Liver (tissue), 9 donors: ENCODE data around the gene IFNLR1. TPM values are rescaled to one million over a fixed set of nuclear protein-coding genes. Genes with fewer than 3 reads are reported as not detected.

ENCODE experiments used
- DNase-seq: peaks from one replicate; pipeline ENCODE4 v3.0.0-alpha.2; 2017; ENCODE audit warnings: low spot score
- H3K27ac ChIP-seq, 2 donors: one replicate each; pipeline ENCODE4 v1.7.0; 2013; ENCODE audit warnings: inconsistent platforms in 2 of 2, low read length in 2 of 2, control low read depth in 1 of 2, low read depth in 1 of 2, mild to moderate bottlenecking in 1 of 2
- H3K27me3 ChIP-seq, 4 donors: one replicate each; pipeline versions ENCODE4 v1.6.1 to v1.7.0; 2013; ENCODE audit warnings: low read length in 3 of 4, inconsistent platforms in 1 of 4, mild to moderate bottlenecking in 1 of 4, moderate library complexity in 1 of 4; ENCODE audit not compliant: control insufficient read depth in 4 of 4, insufficient read depth in 4 of 4
- H3K36me3 ChIP-seq, 4 donors: one replicate each; pipeline versions ENCODE4 v1.6.1 to v1.7.0; 2013; ENCODE audit warnings: low read length in 3 of 4, mild to moderate bottlenecking in 3 of 4, low read depth in 1 of 4, moderate library complexity in 1 of 4; ENCODE audit not compliant: control insufficient read depth in 4 of 4, insufficient read depth in 3 of 4
- H3K4me1 ChIP-seq, 4 donors: one replicate each; pipeline versions ENCODE4 v1.6.1 to v1.7.0; 2013; ENCODE audit warnings: low read length in 3 of 4, mild to moderate bottlenecking in 3 of 4, moderate library complexity in 1 of 4; ENCODE audit not compliant: control insufficient read depth in 4 of 4, insufficient read depth in 4 of 4
- H3K4me3 ChIP-seq, 3 donors: one replicate each; pipeline versions ENCODE4 v1.6.1 to v1.7.0; 2013; ENCODE audit warnings: low read length in 3 of 3, control low read depth in 1 of 3, low read depth in 1 of 3, mild to moderate bottlenecking in 1 of 3
- H3K9ac ChIP-seq, 2 donors: one replicate each; pipeline ENCODE4 v1.7.0; 2013; ENCODE audit warnings: low read length in 2 of 2, mild to moderate bottlenecking in 2 of 2, moderate library complexity in 2 of 2, control low read depth in 1 of 2, low read depth in 1 of 2
- H3K9me3 ChIP-seq, 4 donors: one replicate each; pipeline versions ENCODE4 v1.6.1 to v1.7.0; 2013; ENCODE audit warnings: low read length in 3 of 4; ENCODE audit not compliant: control insufficient read depth in 4 of 4
- EGR1 ChIP-seq, 2 donors: IDR thresholded peaks; 2 replicates each; pipeline ENCODE4 v1.6.1; 2016 to 2018; ENCODE audit warnings: antibody characterized with exemption in 2 of 2, low read depth in 2 of 2
- FOXA1 ChIP-seq: IDR thresholded peaks from 2 replicates; pipeline ENCODE4 v1.6.1; 2016; ENCODE audit warnings: antibody characterized with exemption
- FOXA2 ChIP-seq: IDR thresholded peaks from 2 replicates; pipeline ENCODE4 v1.6.1; 2016; ENCODE audit warnings: antibody characterized with exemption
- GABPA ChIP-seq, 2 donors: IDR thresholded peaks in 1 of 2; conservative IDR thresholded peaks in 1 of 2; 2 replicates each; pipeline ENCODE4 v1.6.1; 2016; ENCODE audit warnings: antibody characterized with exemption in 2 of 2, mild to moderate bottlenecking in 1 of 2, moderate library complexity in 1 of 2
- HNF4A ChIP-seq, 2 donors: conservative IDR thresholded peaks; 2 replicates each; pipeline ENCODE4 v1.6.1; 2016; ENCODE audit warnings: antibody characterized with exemption in 2 of 2, mild to moderate bottlenecking in 2 of 2
- HNF4G ChIP-seq: IDR thresholded peaks from 2 replicates; pipeline ENCODE4 v1.6.1; 2016; ENCODE audit warnings: antibody characterized with exemption
- JUND ChIP-seq, 2 donors: IDR thresholded peaks; 2 replicates each; pipeline ENCODE4 v1.6.1; 2016; ENCODE audit warnings: antibody characterized with exemption in 2 of 2
- NR2F2 ChIP-seq: IDR thresholded peaks from 2 replicates; pipeline ENCODE4 v1.6.1; 2016; ENCODE audit warnings: antibody characterized with exemption
- RAD21 ChIP-seq, 2 donors: IDR thresholded peaks; 2 replicates each; pipeline ENCODE4 v1.6.1; 2016; ENCODE audit warnings: antibody characterized with exemption in 2 of 2, mild to moderate bottlenecking in 2 of 2
- RXRA ChIP-seq, 2 donors: IDR thresholded peaks; 2 replicates each; pipeline ENCODE4 v1.6.1; 2017 to 2018; ENCODE audit warnings: antibody characterized with exemption in 2 of 2, mild to moderate bottlenecking in 1 of 2
- SP1 ChIP-seq: IDR thresholded peaks from 2 replicates; pipeline ENCODE4 v1.6.1; 2018; ENCODE audit warnings: antibody characterized with exemption, mild to moderate bottlenecking
- TAF1 ChIP-seq: conservative IDR thresholded peaks from 2 replicates; pipeline ENCODE4 v1.6.1; 2016; ENCODE audit warnings: antibody characterized with exemption, mild to moderate bottlenecking
- YY1 ChIP-seq: IDR thresholded peaks from 2 replicates; pipeline ENCODE4 v1.6.1; 2016; ENCODE audit warnings: antibody characterized with exemption, mild to moderate bottlenecking
- WGBS: extraction: QIAGEN DNeasy Blood & Tissue Kit; methylation state at CpG from one replicate; pipeline ENCODE4 v1.1.7; 2013; 5-methylcytosine and 5-hydroxymethylcytosine counted together
- polyA plus RNA-seq, 2 donors: library from polyadenylated mRNA; stranded (reverse) in 1 of 2; unstranded in 1 of 2; fragments of 200-250 nt in 1 of 2; fragments of >200 nt in 1 of 2; fragmentation: Nextera tagmentation in 1 of 2; extraction: Ambion mirVana in 1 of 2; gene quantifications; one replicate each; pipeline versions ENCODE4 v1.2.1 to v1.2.3, GENCODE V29; 2013 to 2015
- total RNA-seq, 2 donors: library from RNA; depleted of rRNA; stranded (reverse); fragments of >200 nt; gene quantifications; one replicate each; pipeline ENCODE4 v1.2.3, GENCODE V29; 2014
- TF ChIP-seq, protein P1 (sequence below): IDR thresholded peaks from 2 replicates; pipeline ENCODE4 v1.6.1; 2016; ENCODE audit warnings: antibody characterized with exemption
- TF ChIP-seq, protein P2 (sequence below): fragments of 150-350 bp; IDR thresholded peaks from 2 replicates; pipeline ENCODE4 v1.5.1; 2017; ENCODE audit warnings: improper control_type of control experiment, low read depth, low read length; ENCODE audit not compliant: missing input control
- TF ChIP-seq, protein P3 (sequence below): IDR thresholded peaks from 2 replicates; pipeline ENCODE4 v1.6.1; 2016; ENCODE audit warnings: antibody characterized with exemption
- TF ChIP-seq, protein P4 (sequence below): IDR thresholded peaks from 2 replicates; pipeline ENCODE4 v1.6.1; 2016; ENCODE audit warnings: antibody characterized with exemption, mild to moderate bottlenecking
- TF ChIP-seq, protein P5 (sequence below): IDR thresholded peaks from 2 replicates; pipeline ENCODE4 v1.6.1; 2016; ENCODE audit warnings: antibody characterized with exemption
- donor health status: healthy.
- donor health status: healthy.
- donor health status: healthy.
- donor health status: healthy.
- donor health status: healthy.

The IFNLR1 gene
- total and polyA plus RNA-seq, 4 donors = 2.2 to 6.4 (median 3.5) TPM

DNA sequence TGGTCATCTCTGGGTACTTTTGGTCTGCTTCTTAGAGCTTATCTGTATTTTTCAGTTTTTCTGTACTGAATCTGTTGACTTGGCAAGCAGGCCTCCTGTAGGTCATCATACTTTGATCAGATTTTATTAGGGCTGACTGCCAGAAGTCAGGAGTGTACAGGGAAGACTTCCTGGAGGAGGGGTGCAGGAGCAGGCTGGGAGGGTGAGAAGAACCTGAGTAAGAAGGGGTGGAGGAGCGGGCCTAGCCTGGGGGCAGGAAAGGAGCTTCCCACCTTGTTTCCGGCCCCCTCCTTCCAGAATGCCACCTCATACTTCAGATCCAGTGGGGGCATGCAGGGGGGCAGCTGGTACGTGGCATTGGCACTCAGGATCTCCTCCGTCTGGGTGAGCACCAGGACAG, 25.8 kb downstream of the IFNLR1 start:
- Histone ChIP-seq H3K4me3 (no peak overlapping the region), H3K9ac (no peak overlapping the region), H3K9me3 (no peaks in the 10 kb centered on the region), H3K36me3 (peaks cover 3 to 49% (median 17%) of the 10 kb centered on the region in 4 donors), H3K4me1 (peaks cover 0 to 10% (median 8%) of the 10 kb centered on the region in 4 donors), H3K27me3 (no peaks in the 10 kb centered on the region), H3K27ac (no peak overlapping the region)
- TF ChIP-seq RAD21 (IDR thresholded peaks at IDR 0.05) (no peak), HNF4A (conservative IDR thresholded peaks at IDR 0.05) (no peak), FOXA2 (no peak), TAF1 (no peak), RXRA (IDR thresholded peaks at IDR 0.05) (no peak), EGR1 (IDR thresholded peaks at IDR 0.05; ENCODE audit: low read depth in 2 of 2) (no peak), HNF4G (no peak), SP1 (no peak), JUND (IDR thresholded peaks at IDR 0.05) (no peak), FOXA1 (no peak), NR2F2 (no peak), YY1 (no peak), GABPA (IDR thresholded peaks at IDR 0.05 in 1 of 2, conservative IDR thresholded peaks at IDR 0.05 in 1 of 2) (no peak)
- TF ChIP-seq, protein P1, sequence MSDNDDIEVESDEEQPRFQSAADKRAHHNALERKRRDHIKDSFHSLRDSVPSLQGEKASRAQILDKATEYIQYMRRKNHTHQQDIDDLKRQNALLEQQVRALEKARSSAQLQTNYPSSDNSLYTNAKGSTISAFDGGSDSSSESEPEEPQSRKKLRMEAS = no peak
- TF ChIP-seq, protein P2, sequence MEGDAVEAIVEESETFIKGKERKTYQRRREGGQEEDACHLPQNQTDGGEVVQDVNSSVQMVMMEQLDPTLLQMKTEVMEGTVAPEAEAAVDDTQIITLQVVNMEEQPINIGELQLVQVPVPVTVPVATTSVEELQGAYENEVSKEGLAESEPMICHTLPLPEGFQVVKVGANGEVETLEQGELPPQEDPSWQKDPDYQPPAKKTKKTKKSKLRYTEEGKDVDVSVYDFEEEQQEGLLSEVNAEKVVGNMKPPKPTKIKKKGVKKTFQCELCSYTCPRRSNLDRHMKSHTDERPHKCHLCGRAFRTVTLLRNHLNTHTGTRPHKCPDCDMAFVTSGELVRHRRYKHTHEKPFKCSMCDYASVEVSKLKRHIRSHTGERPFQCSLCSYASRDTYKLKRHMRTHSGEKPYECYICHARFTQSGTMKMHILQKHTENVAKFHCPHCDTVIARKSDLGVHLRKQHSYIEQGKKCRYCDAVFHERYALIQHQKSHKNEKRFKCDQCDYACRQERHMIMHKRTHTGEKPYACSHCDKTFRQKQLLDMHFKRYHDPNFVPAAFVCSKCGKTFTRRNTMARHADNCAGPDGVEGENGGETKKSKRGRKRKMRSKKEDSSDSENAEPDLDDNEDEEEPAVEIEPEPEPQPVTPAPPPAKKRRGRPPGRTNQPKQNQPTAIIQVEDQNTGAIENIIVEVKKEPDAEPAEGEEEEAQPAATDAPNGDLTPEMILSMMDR = no peak
- TF ChIP-seq, protein P3, sequence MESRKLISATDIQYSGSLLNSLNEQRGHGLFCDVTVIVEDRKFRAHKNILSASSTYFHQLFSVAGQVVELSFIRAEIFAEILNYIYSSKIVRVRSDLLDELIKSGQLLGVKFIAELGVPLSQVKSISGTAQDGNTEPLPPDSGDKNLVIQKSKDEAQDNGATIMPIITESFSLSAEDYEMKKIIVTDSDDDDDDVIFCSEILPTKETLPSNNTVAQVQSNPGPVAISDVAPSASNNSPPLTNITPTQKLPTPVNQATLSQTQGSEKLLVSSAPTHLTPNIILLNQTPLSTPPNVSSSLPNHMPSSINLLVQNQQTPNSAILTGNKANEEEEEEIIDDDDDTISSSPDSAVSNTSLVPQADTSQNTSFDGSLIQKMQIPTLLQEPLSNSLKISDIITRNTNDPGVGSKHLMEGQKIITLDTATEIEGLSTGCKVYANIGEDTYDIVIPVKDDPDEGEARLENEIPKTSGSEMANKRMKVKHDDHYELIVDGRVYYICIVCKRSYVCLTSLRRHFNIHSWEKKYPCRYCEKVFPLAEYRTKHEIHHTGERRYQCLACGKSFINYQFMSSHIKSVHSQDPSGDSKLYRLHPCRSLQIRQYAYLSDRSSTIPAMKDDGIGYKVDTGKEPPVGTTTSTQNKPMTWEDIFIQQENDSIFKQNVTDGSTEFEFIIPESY = no peak
- TF ChIP-seq, protein P4, sequence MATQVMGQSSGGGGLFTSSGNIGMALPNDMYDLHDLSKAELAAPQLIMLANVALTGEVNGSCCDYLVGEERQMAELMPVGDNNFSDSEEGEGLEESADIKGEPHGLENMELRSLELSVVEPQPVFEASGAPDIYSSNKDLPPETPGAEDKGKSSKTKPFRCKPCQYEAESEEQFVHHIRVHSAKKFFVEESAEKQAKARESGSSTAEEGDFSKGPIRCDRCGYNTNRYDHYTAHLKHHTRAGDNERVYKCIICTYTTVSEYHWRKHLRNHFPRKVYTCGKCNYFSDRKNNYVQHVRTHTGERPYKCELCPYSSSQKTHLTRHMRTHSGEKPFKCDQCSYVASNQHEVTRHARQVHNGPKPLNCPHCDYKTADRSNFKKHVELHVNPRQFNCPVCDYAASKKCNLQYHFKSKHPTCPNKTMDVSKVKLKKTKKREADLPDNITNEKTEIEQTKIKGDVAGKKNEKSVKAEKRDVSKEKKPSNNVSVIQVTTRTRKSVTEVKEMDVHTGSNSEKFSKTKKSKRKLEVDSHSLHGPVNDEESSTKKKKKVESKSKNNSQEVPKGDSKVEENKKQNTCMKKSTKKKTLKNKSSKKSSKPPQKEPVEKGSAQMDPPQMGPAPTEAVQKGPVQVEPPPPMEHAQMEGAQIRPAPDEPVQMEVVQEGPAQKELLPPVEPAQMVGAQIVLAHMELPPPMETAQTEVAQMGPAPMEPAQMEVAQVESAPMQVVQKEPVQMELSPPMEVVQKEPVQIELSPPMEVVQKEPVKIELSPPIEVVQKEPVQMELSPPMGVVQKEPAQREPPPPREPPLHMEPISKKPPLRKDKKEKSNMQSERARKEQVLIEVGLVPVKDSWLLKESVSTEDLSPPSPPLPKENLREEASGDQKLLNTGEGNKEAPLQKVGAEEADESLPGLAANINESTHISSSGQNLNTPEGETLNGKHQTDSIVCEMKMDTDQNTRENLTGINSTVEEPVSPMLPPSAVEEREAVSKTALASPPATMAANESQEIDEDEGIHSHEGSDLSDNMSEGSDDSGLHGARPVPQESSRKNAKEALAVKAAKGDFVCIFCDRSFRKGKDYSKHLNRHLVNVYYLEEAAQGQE = no peak
- TF ChIP-seq, protein P5, sequence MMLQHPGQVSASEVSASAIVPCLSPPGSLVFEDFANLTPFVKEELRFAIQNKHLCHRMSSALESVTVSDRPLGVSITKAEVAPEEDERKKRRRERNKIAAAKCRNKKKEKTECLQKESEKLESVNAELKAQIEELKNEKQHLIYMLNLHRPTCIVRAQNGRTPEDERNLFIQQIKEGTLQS = no peak
- no peak for DNase-seq
- WGBS = 88% methylated on average over 4 of the region's 4 CpGs
